ENCODE measurements around the gene IL21R. TPM values are rescaled to one million over a fixed set of nuclear protein-coding genes. Genes with fewer than 3 reads are reported as not detected.

IL21R gene
- total RNA-seq, 2 experiments from 2014 or later, result 61.8 to 73.5 TPM

DNA sequence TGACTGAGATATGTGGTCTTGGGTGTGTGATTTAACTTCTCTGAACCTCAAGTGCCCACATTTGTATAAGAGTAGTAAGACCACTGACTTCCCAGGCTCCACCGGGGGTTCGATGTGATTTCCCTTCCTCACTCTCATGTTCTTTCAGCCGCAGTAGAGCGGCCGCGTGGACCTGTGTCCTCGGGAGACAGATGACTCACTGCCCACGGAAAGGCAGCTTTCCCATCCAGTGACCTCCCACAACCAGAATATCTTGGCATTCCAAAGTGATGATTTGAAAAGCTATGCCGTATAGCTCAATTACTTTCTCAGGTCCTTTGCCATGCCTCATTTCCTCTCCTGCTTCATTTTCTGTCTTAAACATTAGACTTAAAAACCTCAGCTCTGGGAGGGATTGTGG is 73.6 kb downstream of the IL21R start:
- ChIA-PET POLR2A (no interaction called here), CTCF (no interaction called here)
- Mint-ChIP-seq H3K27ac (no peak overlapping the region), H3K36me3 (ENCODE audit: low read depth) (peaks cover 38% of the 10 kb centered on the region), H3K9me3 (ENCODE audit: low read depth) (no peaks in the 10 kb centered on the region), H3K4me3 (no peak overlapping the region), H3K4me1 (no peaks in the 10 kb centered on the region), H3K27me3 (no peaks in the 10 kb centered on the region)
- DNase-seq (no peak), ATAC-seq (no peak)
- intact Hi-C loops (cut with DNase I, micrococcal nuclease), result no loop called here

DNA sequence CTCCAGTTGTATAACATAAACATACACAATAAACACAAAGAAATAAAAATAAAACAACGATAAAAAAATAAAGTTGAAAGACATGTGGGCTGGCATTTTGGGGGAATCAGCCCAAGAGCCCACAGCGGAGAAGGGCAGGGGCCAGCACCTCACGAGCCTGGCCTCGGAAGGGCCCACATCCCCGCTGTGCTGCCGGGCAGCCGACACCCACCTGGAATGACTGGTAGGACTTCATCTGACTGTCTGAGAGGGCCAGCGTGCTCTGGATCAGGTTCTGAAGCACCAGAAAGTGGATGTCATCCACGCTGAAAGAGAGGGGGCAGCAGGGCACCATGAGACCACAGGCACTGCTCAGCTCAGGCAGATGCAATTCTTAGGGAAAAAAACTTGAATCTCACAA is 74.3 kb downstream of the IL21R start:
- ATAC-seq, result no peak
- no peaks in the 10 kb centered on the region for H3K27me3 Mint-ChIP-seq
- no peaks in the 10 kb centered on the region for H3K9me3 Mint-ChIP-seq (ENCODE audit: low read depth)
- no peak overlapping the region for H3K27ac Mint-ChIP-seq
- POLR2A ChIA-PET, result no interaction called here
- DNase-seq, result no peak
- H3K4me3 Mint-ChIP-seq, result no peak overlapping the region
- no peaks in the 10 kb centered on the region for H3K4me1 Mint-ChIP-seq
- CTCF ChIA-PET, result no interaction called here
- H3K36me3 Mint-ChIP-seq (ENCODE audit: low read depth), result peaks cover 32% of the 10 kb centered on the region
- intact Hi-C loops (cut with DNase I, micrococcal nuclease), result no loop called here

DNA sequence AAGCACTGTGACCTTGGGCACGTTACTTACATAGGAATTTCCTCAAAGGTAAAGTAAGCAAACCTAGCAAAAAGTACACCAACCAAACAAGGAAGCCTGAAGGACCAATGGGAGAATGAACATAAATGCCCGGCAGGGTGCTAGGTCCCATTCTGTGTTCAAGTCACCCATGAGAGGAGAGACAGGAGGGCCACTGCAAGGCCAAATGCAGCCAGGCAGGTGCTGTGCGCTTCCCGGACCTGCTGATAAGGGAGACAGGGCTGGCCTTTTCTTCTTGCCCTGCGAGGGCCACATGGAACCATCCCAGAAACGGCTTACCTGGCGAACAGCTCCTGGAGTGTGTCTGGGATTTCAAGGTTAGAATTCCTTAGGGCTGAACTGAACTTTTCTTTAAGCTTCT is 78.8 kb downstream of the IL21R start:
- intact Hi-C loops (cut with DNase I, micrococcal nuclease), result no loop called here
- Mint-ChIP-seq H3K27me3 (no peaks in the 10 kb centered on the region), H3K36me3 (ENCODE audit: low read depth) (peaks cover 24% of the 10 kb centered on the region), H3K4me3 (no peak overlapping the region), H3K4me1 (no peaks in the 10 kb centered on the region), H3K9me3 (ENCODE audit: low read depth) (no peaks in the 10 kb centered on the region), H3K27ac (no peak overlapping the region)
- ChIA-PET CTCF (interaction anchor here (0.6 kb wide), 1 partner anchor 43 kb away, joined by 3 read pairs; no protein-coding TSS in a partner anchor), POLR2A (interaction anchor here (0.6 kb wide), 1 partner anchor 41 kb away, joined by 7 read pairs; no protein-coding TSS in a partner anchor)
- ATAC-seq (no peak), DNase-seq (no peak)

DNA sequence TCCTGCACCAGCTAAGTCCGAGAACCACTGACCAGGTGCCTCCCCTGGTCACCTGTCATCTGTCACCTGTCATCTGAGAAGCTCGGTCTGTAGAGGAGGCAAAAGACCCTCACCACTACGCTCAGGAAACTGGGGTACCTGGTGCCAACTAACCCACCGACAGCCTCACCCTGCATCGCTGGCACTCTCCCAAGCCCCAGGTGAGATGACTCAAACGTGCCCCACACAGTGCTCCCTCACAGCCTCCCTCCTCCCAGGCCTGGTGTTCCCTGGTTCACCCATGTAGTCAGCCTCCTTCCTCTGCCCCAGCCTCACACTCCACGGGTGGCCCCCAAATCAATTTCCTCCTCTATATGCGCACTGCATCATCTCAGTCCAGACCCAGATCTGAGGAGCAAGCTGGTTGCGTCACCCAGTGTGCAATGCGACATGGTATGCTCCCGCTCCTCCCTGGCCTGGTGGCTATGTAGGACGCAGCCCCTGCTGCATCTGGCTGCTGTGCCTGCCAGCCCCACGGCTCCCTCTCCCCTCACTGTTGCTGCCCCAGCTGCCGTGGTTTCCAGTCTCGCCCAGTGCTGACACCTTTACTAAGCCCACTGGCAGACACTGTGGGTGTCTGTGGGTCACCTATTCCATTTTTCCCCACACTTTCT is 79.4 kb downstream of the IL21R start:
- no peak overlapping the region for H3K27ac Mint-ChIP-seq
- H3K9me3 Mint-ChIP-seq (ENCODE audit: low read depth), result no peaks in the 10 kb centered on the region
- H3K4me1 Mint-ChIP-seq, result no peaks in the 10 kb centered on the region
- intact Hi-C loops (cut with DNase I, micrococcal nuclease), result no loop called here
- H3K36me3 Mint-ChIP-seq (ENCODE audit: low read depth), result peaks cover 25% of the 10 kb centered on the region
- ATAC-seq, result no peak
- ChIA-PET CTCF (interaction anchor here (0.6 kb wide), 1 partner anchor 43 kb away, joined by 3 read pairs; no protein-coding TSS in a partner anchor), POLR2A (no interaction called here)
- no peaks in the 10 kb centered on the region for H3K27me3 Mint-ChIP-seq
- DNase-seq, result no peak
- no peak overlapping the region for H3K4me3 Mint-ChIP-seq

DNA sequence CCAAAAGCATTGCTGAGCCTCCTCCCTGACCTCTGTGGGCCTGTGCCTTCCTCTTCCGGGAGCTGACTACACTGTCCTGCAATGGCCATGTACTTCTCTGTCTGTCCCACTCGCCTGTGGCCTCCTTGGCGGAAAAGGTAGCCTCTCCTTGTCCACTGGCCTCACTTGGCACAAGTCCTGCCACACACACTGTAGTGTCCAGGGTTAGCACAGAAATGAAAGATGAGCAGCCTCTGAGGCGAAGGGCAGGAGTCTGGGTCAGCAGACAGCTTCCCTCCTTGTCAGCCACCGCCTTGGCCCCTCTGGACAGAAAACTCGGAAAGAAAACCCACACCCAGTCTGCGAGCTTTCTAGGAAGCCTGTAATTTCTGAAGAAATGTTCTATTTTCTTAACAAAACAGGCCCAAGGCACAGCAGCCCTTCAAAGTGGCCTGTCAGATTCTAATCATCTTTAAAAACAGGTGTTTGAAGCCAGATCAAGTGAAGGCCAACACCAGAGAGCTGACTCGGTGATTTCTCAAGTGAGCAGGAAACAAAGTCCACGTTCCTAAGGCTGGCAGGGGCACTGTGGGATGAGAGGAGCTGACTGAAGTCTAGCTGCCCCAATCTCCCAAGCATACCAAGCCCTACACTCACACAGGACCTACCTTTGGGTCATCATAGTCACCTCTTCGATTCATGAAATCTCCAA is 80.6 kb downstream of the IL21R start:
- H3K27me3 Mint-ChIP-seq, result no peaks in the 10 kb centered on the region
- no peak for ATAC-seq
- no peaks in the 10 kb centered on the region for H3K9me3 Mint-ChIP-seq (ENCODE audit: low read depth)
- no peak for DNase-seq
- H3K27ac Mint-ChIP-seq, result no peak overlapping the region
- POLR2A ChIA-PET, result no interaction called here
- H3K36me3 Mint-ChIP-seq (ENCODE audit: low read depth), result peaks cover 31% of the 10 kb centered on the region
- H3K4me3 Mint-ChIP-seq, result no peak overlapping the region
- intact Hi-C loops (cut with DNase I, micrococcal nuclease), result no loop called here
- CTCF ChIA-PET, result interaction anchor here (0.7 to 0.8 kb wide), 3 partner anchors 9 to 537 kb away, joined by 3 read pairs; no protein-coding TSS in a partner anchor
- no peaks in the 10 kb centered on the region for H3K4me1 Mint-ChIP-seq

DNA sequence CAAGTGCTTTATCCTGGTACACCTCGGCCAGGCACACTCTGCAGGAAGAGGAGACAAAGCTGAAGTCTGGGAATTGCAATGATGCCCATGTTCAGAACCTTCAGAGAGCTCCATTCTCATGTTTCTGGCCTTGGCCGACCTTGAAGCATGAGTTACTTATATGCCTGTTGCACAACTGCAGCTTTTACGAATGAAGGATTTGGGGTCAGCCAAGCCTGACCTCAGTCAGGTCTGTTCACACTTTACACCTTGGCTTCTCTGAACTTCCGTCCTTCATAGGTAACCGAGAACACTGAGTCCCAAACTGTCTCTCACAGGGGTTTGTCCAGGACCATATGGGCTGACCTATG is 81.1 kb downstream of the IL21R start:
- H3K27ac Mint-ChIP-seq, result no peak overlapping the region
- no peak overlapping the region for H3K4me3 Mint-ChIP-seq
- POLR2A ChIA-PET, result no interaction called here
- no peaks in the 10 kb centered on the region for H3K9me3 Mint-ChIP-seq (ENCODE audit: low read depth)
- H3K27me3 Mint-ChIP-seq, result no peaks in the 10 kb centered on the region
- ATAC-seq (no peak), DNase-seq (no peak)
- CTCF ChIA-PET, result interaction anchor here (0.7 to 0.8 kb wide), 2 partner anchors 12 to 537 kb away, joined by 3 read pairs; no protein-coding TSS in a partner anchor
- peaks cover 31% of the 10 kb centered on the region for H3K36me3 Mint-ChIP-seq (ENCODE audit: low read depth)
- intact Hi-C loops (cut with DNase I, micrococcal nuclease), result no loop called here
- H3K4me1 Mint-ChIP-seq, result no peaks in the 10 kb centered on the region

DNA sequence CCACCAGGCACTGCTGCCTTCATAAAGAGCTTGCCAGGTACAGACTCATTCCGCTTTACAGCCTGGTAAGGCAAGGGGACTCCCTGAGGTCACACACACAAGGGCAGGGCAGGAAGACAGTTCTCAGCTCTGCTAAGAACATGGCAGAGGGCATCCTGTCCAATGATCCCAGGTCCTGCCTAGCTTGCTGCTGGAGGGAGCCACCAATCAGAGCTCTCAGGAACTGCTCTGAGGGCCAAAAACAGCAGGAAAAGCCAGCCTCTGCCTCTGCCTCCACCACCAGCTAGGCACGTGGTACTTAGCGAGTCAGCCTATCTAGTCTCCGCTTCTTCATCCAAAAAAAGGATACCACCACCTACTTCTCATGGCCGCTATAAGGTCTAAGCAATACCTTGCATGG is 81.7 kb downstream of the IL21R start:
- ChIA-PET POLR2A (no interaction called here), CTCF (interaction anchor here (0.8 kb wide), 1 partner anchor 11 kb away, joined by 3 read pairs; no protein-coding TSS in a partner anchor)
- ATAC-seq, result no peak
- Mint-ChIP-seq H3K4me3 (no peak overlapping the region), H3K9me3 (ENCODE audit: low read depth) (no peaks in the 10 kb centered on the region), H3K27ac (no peak overlapping the region), H3K36me3 (ENCODE audit: low read depth) (peaks cover 34% of the 10 kb centered on the region), H3K4me1 (no peaks in the 10 kb centered on the region), H3K27me3 (no peaks in the 10 kb centered on the region)
- DNase-seq, result no peak
- intact Hi-C loops (cut with DNase I, micrococcal nuclease), result no loop called here

DNA sequence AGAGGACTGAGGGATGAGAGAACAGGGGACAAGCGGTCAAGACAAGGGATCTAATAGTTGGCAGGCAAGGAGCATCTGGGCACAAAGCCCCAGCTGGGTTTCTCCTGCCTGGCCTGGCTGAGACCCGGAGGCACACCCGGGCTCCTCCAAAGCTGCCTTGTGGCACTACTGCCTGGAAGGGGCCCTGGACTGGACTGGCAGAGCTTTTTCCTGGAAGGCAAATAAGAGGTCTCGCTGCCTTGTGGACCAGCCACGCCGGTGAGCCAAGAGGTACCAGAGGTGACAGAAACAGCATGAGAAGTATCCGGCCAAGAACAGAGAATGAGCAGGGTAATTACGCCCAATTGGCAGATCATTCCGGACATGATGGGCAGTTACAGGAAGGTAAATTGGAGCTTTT is 83.2 kb downstream of the IL21R start:
- CTCF ChIA-PET, result no interaction called here
- DNase-seq, result no peak
- H3K9me3 Mint-ChIP-seq (ENCODE audit: low read depth), result no peaks in the 10 kb centered on the region
- H3K4me3 Mint-ChIP-seq, result no peak overlapping the region
- H3K36me3 Mint-ChIP-seq (ENCODE audit: low read depth), result peaks cover 40% of the 10 kb centered on the region
- no peak for ATAC-seq
- intact Hi-C loops (cut with DNase I, micrococcal nuclease), result no loop called here
- H3K27ac Mint-ChIP-seq, result no peak overlapping the region
- H3K27me3 Mint-ChIP-seq, result no peaks in the 10 kb centered on the region
- H3K4me1 Mint-ChIP-seq, result no peaks in the 10 kb centered on the region
- POLR2A ChIA-PET, result no interaction called here

DNA sequence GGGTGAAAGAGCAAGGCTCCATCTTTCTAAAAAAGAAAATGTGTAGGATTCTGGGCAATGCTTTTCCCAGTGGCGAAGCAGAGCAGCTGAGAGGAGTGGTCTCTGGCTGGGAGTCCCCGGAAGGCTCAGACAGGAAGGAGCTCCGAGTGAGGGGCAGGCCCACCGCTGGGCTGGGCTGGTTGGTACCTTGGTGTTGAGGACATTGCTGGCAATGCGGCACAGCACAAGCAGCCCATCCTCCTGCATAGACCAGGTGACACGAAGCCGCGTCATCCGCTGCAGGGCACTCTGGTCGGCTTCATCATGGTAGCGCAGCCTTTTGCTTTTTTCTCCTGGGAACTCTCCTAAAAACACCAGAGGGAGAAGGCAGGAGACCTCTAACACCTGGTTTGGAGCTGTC is 83.8 kb downstream of the IL21R start:
- no peak overlapping the region for H3K27ac Mint-ChIP-seq
- no peak overlapping the region for H3K4me3 Mint-ChIP-seq
- H3K27me3 Mint-ChIP-seq, result no peaks in the 10 kb centered on the region
- ChIA-PET POLR2A (no interaction called here), CTCF (interaction anchor here (0.7 kb wide), 1 partner anchor 49 kb away, joined by 3 read pairs; no protein-coding TSS in a partner anchor)
- peaks cover 38% of the 10 kb centered on the region for H3K36me3 Mint-ChIP-seq (ENCODE audit: low read depth)
- ATAC-seq (no peak), DNase-seq (no peak)
- H3K4me1 Mint-ChIP-seq, result no peaks in the 10 kb centered on the region
- H3K9me3 Mint-ChIP-seq (ENCODE audit: low read depth), result no peaks in the 10 kb centered on the region
- intact Hi-C loops (cut with DNase I, micrococcal nuclease), result no loop called here

DNA sequence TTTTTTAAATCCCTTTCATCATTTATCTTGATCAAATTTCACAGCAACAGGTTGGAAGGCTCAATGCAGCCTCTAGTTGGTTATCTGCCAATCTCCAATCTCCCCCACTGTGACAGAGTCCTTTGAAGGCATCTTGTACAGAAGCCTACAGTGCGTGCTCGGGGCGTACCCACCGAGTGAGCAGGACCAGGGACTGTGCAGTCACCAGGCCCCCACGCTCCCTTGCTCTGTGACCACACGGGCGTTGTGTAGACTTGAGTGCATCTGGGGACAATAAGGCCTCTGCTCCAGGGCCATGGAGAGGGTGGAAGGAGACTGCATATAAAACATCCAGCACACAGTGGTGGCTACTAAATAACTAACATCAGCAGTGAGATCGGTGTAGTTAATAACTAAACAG is 84.4 kb downstream of the IL21R start:
- ChIA-PET CTCF (no interaction called here), POLR2A (no interaction called here)
- peaks cover 37% of the 10 kb centered on the region for H3K36me3 Mint-ChIP-seq (ENCODE audit: low read depth)
- DNase-seq, result no peak
- H3K4me1 Mint-ChIP-seq, result no peaks in the 10 kb centered on the region
- no peaks in the 10 kb centered on the region for H3K9me3 Mint-ChIP-seq (ENCODE audit: low read depth)
- H3K27me3 Mint-ChIP-seq, result no peaks in the 10 kb centered on the region
- no peak overlapping the region for H3K4me3 Mint-ChIP-seq
- H3K27ac Mint-ChIP-seq, result no peak overlapping the region
- no peak for ATAC-seq
- intact Hi-C loops (cut with DNase I, micrococcal nuclease), result no loop called here

DNA sequence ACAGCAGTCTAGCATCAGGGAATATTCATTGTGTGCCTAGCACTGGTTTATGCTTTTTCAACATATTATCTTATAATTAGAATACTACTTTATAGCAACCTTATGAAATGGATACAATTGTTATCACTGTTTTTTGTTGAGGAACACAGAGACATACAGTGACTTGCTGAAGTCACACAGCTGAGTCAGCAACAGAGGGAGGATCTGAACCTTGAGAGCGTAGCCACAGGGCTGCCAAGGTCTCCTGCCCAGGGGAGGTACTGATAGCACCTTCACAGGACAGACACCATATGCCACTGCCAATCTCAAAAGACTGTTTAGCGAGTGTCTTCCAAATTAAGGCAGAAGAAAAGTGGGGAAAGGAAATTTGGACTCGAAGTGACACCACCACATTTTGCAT is 84.8 kb downstream of the IL21R start:
- ATAC-seq (no peak), DNase-seq (no peak)
- intact Hi-C loops (cut with DNase I, micrococcal nuclease), result no loop called here
- Mint-ChIP-seq H3K9me3 (ENCODE audit: low read depth) (no peaks in the 10 kb centered on the region), H3K27me3 (no peaks in the 10 kb centered on the region), H3K4me1 (no peaks in the 10 kb centered on the region), H3K27ac (no peak overlapping the region), H3K4me3 (no peak overlapping the region), H3K36me3 (ENCODE audit: low read depth) (peaks cover 33% of the 10 kb centered on the region)
- ChIA-PET POLR2A (no interaction called here), CTCF (no interaction called here)

DNA sequence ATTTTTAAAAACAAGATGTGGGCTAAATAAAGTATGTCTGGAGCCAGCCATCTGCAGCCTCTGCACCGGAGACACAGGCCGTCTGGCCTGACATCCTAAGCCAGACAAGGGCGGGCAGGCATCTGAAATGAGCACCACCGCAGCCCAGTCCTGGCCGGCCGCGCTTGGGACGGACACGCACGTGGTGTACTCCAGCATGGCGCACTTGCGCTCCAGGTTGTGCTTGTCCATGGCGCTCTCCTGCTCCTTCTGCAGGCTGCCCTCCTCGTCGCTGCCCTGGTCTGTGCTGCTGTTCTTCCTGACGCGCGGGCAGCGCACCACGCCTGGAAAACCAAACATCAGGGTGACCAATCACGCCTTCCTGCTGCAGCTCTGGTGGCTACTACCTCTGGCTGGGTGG is 87.4 kb downstream of the IL21R start:
- ATAC-seq, result no peak
- POLR2A ChIA-PET, result no interaction called here
- DNase-seq, result no peak

More for the DNA sequence above, 87.4 kb downstream of the IL21R start:
- intact Hi-C loops (cut with DNase I, micrococcal nuclease), result no loop called here
- H3K4me1 Mint-ChIP-seq, result no peaks in the 10 kb centered on the region
- CTCF ChIA-PET, result no interaction called here
- H3K36me3 Mint-ChIP-seq (ENCODE audit: low read depth), result peaks cover 34% of the 10 kb centered on the region
- no peak overlapping the region for H3K27ac Mint-ChIP-seq
- no peaks in the 10 kb centered on the region for H3K27me3 Mint-ChIP-seq
- H3K4me3 Mint-ChIP-seq, result no peak overlapping the region
- no peaks in the 10 kb centered on the region for H3K9me3 Mint-ChIP-seq (ENCODE audit: low read depth)

All from activated CD4-positive, alpha-beta T cell treated with anti-CD3 and anti-CD28 coated beads for 36 hours (primary cell).